ENCODE data around the gene CDH1. TPM values are rescaled to one million over a fixed set of nuclear protein-coding genes. Genes with fewer than 3 reads are reported as not detected.

The CDH1 gene
- total RNA-seq, 1 experiment from 2014 or later = 100 TPM

DNA sequence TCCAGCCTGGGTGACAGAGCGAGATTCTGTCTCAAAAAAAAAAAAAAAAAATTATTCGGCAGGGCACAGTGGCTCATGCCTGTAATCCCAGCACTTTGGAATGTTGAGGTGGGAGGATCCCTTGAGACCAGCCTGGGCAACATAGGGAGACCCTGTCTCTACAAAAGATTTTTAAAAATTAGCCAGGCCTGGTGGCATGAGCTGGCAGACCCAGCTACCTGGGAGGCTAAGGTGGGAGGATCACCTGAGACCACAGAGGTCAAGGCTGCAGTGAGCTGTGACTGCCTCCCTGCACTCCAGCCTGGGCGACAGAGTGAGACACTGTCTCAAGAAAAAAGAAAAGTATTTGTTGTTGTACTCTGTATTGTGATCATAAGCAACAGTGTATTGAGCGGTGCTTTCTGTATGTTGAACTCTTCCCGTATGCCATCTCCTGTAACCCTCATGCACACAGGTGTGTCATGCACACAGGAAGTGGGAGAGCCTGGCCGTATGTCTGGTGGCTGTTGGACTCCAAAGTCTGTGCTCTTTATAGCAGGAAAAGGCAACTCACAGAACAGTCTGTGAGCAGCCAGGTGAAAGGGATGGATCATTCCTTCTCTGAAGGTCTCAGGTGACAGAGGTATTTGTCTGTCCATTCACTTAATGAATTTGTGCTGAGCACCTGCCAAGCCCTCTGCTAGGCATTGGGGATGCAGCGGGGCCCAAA, 17.1 kb downstream of the CDH1 start:
- ATAC-seq = peak; percentile 19
- DNase-seq = peak; percentile 51
- ChIA-PET POLR2A (ENCODE audit: unreplicated experiment) (no interaction called here), CTCF (no interaction called here)
- no peaks in the 10 kb centered on the region for H3F3A ChIP-seq (ENCODE audit: low read length, unreplicated experiment)
- no TSS peak for BruUV-seq (replicated peaks)
- peaks cover 8% of the 10 kb centered on the region; the same call in 1 of the 2 replicates for H3K36me3 ChIP-seq (ENCODE audit: low read depth, low read length)
- H3K4me1 ChIP-seq (ENCODE audit: insufficient read depth, low read length) = peaks cover 54% of the 10 kb centered on the region
- H3K4me2 ChIP-seq (ENCODE audit: low read length) = peak overlapping the region; percentile 67; the same call in 1 of the 2 replicates
- TF ChIP-seq CTCF (conservative IDR thresholded peaks at IDR 0.05; ENCODE audit: low read depth, low read length) = no peak
- H3K27me3 ChIP-seq (ENCODE audit: low read length) = no peaks in the 10 kb centered on the region
- H3K9me3 ChIP-seq (ENCODE audit: low read length) = no peaks in the 10 kb centered on the region
- H3K27ac ChIP-seq (ENCODE audit: low read length) = peak overlapping the region; percentile 92
- H3K9me2 ChIP-seq (replicated peaks; ENCODE audit: low read length) = no peaks in the 10 kb centered on the region
- H3K4me3 ChIP-seq (ENCODE audit: low read length) = no peak overlapping the region
- H3K79me2 ChIP-seq (ENCODE audit: low read length) = peaks cover 71% of the 10 kb centered on the region
- H3K9ac ChIP-seq (ENCODE audit: low read length) = 0 out of 2 replicates have a peak overlapping the region, but pooled peaks have one; percentile 69
- H2AFZ ChIP-seq (ENCODE audit: low read length) = no peak overlapping the region
- intact Hi-C loops (cut with micrococcal nuclease) = no loop called here
- H4K20me1 ChIP-seq (ENCODE audit: low read length) = no peaks in the 10 kb centered on the region

GRCh38 chr16:68756239-68756915, 19.3 kb downstream of the CDH1 start:
- CTCF ChIA-PET = no interaction called here
- Histone ChIP-seq H3K9me3 (ENCODE audit: low read length) (no peaks in the 10 kb centered on the region), H3K36me3 (ENCODE audit: low read depth, low read length) (peaks cover 6% of the 10 kb centered on the region; the same call in 1 of the 2 replicates), H2AFZ (ENCODE audit: low read length) (no peak overlapping the region), H4K20me1 (ENCODE audit: low read length) (no peaks in the 10 kb centered on the region), H3K27ac (ENCODE audit: low read length) (peak overlapping the region; percentile 98), H3K4me2 (ENCODE audit: low read length) (peak overlapping the region; percentile 67), H3K79me2 (ENCODE audit: low read length) (peaks cover 69% of the 10 kb centered on the region), H3F3A (ENCODE audit: low read length, unreplicated experiment) (no peaks in the 10 kb centered on the region), H3K9me2 (replicated peaks; ENCODE audit: low read length) (no peaks in the 10 kb centered on the region), H3K27me3 (ENCODE audit: low read length) (no peaks in the 10 kb centered on the region), H3K4me1 (ENCODE audit: insufficient read depth, low read length) (peaks cover 71% of the 10 kb centered on the region), H3K9ac (ENCODE audit: low read length) (peak overlapping the region; percentile 77), H3K4me3 (ENCODE audit: low read length) (peak overlapping the region; percentile 10; the same call in 1 of the 2 replicates)
- peak; percentile 98 for DNase-seq
- intact Hi-C loops (cut with micrococcal nuclease) = loop anchor here (2.0 kb wide), 1 partner anchor 22 kb away; no protein-coding TSS in a partner anchor
- peak; percentile 78 for ATAC-seq
- TF ChIP-seq EZH2phosphoT487 (IDR thresholded peaks at IDR 0.05; ENCODE audit: borderline replicate concordance, low read length) (no peak), EZH2 (IDR thresholded peaks at IDR 0.05; ENCODE audit: low read length, unreplicated experiment) (no peak), CTCF (conservative IDR thresholded peaks at IDR 0.05; ENCODE audit: low read depth, low read length) (no peak)
- TSS peak; percentile 35 for BruUV-seq (replicated peaks)
- POLR2A ChIA-PET (ENCODE audit: unreplicated experiment) = interaction anchor here (0.5 kb wide), 1 partner anchor 19 kb away, joined by 4 read pairs; the partner anchor contains the start of gene CDH1

DNA sequence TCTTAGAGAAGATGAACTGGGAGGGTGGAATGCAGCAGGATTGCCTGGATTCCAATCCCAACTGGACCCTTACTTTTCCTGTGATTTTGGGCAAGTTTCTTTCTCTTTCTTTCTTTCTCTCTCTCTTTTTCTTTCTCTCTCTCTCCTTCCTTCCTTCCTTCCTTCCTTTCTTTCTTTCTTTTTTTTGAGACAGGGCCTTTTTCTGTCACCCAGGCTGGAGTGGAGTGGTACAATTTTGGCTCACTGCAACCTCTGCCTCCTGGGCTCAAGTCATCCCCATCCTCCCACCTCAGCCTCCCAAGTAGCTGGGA, 20.5 kb downstream of the CDH1 start:
- Histone ChIP-seq H3K9ac (ENCODE audit: low read length) (peak overlapping the region; percentile 77), H3K4me2 (ENCODE audit: low read length) (peak overlapping the region; percentile 33; the same call in 1 of the 2 replicates), H3K9me2 (replicated peaks; ENCODE audit: low read length) (no peaks in the 10 kb centered on the region), H3K36me3 (ENCODE audit: low read depth, low read length) (peaks cover 10% of the 10 kb centered on the region; the same call in 1 of the 2 replicates), H3K4me3 (ENCODE audit: low read length) (no peak overlapping the region), H3K9me3 (ENCODE audit: low read length) (no peaks in the 10 kb centered on the region), H3K27me3 (ENCODE audit: low read length) (no peaks in the 10 kb centered on the region), H3K79me2 (ENCODE audit: low read length) (peaks cover 74% of the 10 kb centered on the region), H4K20me1 (ENCODE audit: low read length) (no peaks in the 10 kb centered on the region), H2AFZ (ENCODE audit: low read length) (no peak overlapping the region), H3F3A (ENCODE audit: low read length, unreplicated experiment) (no peaks in the 10 kb centered on the region), H3K4me1 (ENCODE audit: insufficient read depth, low read length) (peaks cover 66% of the 10 kb centered on the region), H3K27ac (ENCODE audit: low read length) (peak overlapping the region; percentile 98)
- POLR2A ChIA-PET (ENCODE audit: unreplicated experiment) = interaction anchor here (0.7 kb wide), 1 partner anchor 13 kb away, joined by 5 read pairs; no protein-coding TSS in a partner anchor
- CTCF ChIA-PET = no interaction called here
- ATAC-seq = no peak
- no peak for DNase-seq
- no TSS peak for BruUV-seq (replicated peaks)
- no peak for TF ChIP-seq EZH2phosphoT487 (IDR thresholded peaks at IDR 0.05; ENCODE audit: borderline replicate concordance, low read length)
- TF ChIP-seq CTCF (conservative IDR thresholded peaks at IDR 0.05; ENCODE audit: low read depth, low read length) = no peak
- no peak for TF ChIP-seq EZH2 (IDR thresholded peaks at IDR 0.05; ENCODE audit: low read length, unreplicated experiment)
- intact Hi-C loops (cut with micrococcal nuclease) = loop anchor here (2.0 kb wide), 1 partner anchor 21 kb away; no protein-coding TSS in a partner anchor

Data from PC-3 (cell line).